Activated naive CD8-positive, alpha-beta T cell treated with anti-CD3 and anti-CD28 coated beads, Interleukin-2, amount 50 U/mL, for 16 hours (primary cell): ENCODE data around the gene IER5L.

Source experiments
- DNase-seq: peaks from one replicate; pipeline ENCODE4 v3.0.0-alpha.2; 2020; ENCODE audit warnings: low read depth, low spot score

Gene IER5L

GRCh38 chr9:129161534-129161837, 16.6 kb downstream of the IER5L start:
- no peak for DNase-seq

- DNase-seq: no peak
These were observed 17.1 kb downstream of the IER5L start for GRCh38 chr9:129160712-129161533.

GRCh38 chr9:129156163-129156562, 21.9 kb downstream of the IER5L start:
- no peak for DNase-seq

GRCh38 chr9:129154866-129155477, 23.1 kb downstream of the IER5L start:
- DNase-seq: no peak

GRCh38 chr9:129151469-129151868, 26.6 kb downstream of the IER5L start:
- DNase-seq: no peak

GRCh38 chr9:129150672-129151211, 27.3 kb downstream of the IER5L start:
- DNase-seq: no peak

GRCh38 chr9:129150122-129150521, 27.9 kb downstream of the IER5L start:
- DNase-seq: no peak

GRCh38 chr9:129149442-129149841, 28.6 kb downstream of the IER5L start:
- DNase-seq: no peak

GRCh38 chr9:129148463-129149204, 29.4 kb downstream of the IER5L start:
- no peak for DNase-seq

GRCh38 chr9:129146441-129146941, 31.6 kb downstream of the IER5L start:
- DNase-seq: no peak

GRCh38 chr9:129145841-129146292, 32.2 kb downstream of the IER5L start:
- no peak for DNase-seq

- no peak for DNase-seq
These were observed 32.7 kb downstream of the IER5L start for GRCh38 chr9:129145316-129145715.

GRCh38 chr9:129143031-129143927, 34.8 kb downstream of the IER5L start:
- peak; percentile 41 for DNase-seq

GRCh38 chr9:129142138-129142935, 35.7 kb downstream of the IER5L start:
- DNase-seq: no peak

GRCh38 chr9:129141066-129142041, 36.7 kb downstream of the IER5L start:
- no peak for DNase-seq

- no peak for DNase-seq
These were observed 37.5 kb downstream of the IER5L start for GRCh38 chr9:129140397-129141065.

- peak; percentile 54 for DNase-seq
These were observed 38.1 kb downstream of the IER5L start for GRCh38 chr9:129139993-129140396.

GRCh38 chr9:129139233-129139992, 38.6 kb downstream of the IER5L start:
- peak; percentile 56 for DNase-seq
